Trophoblast cell (in vitro differentiated cells and primary cell): ENCODE measurements around the gene INAFM1.
A peak's percentile ranks its signal among the peaks of the same experiment; 100 is the strongest.

Experiments
- DNase-seq, 2 donors: peaks; one replicate each; pipeline ENCODE4 v3.0.0-alpha.2; 2016
- H2AFZ ChIP-seq: 2 replicates; pipeline ENCODE4 v1.6.1; 2013; ENCODE audit warnings: low read length, moderate library complexity, mild to moderate bottlenecking; ENCODE audit not compliant: insufficient read depth, poor library complexity
- H2AK5ac ChIP-seq: 2 replicates; pipeline ENCODE4 v1.6.1; 2013; ENCODE audit warnings: mild to moderate bottlenecking, low read length
- H2BK120ac ChIP-seq: 2 replicates; pipeline ENCODE4 v1.6.1; 2013; ENCODE audit warnings: low read length, mild to moderate bottlenecking, moderate library complexity; ENCODE audit not compliant: insufficient read depth, poor library complexity
- H2BK12ac ChIP-seq: 2 replicates; pipeline ENCODE4 v1.6.1; 2013; ENCODE audit warnings: mild to moderate bottlenecking, low read length, moderate library complexity
- H2BK5ac ChIP-seq: 2 replicates; pipeline ENCODE4 v1.6.1; 2013; ENCODE audit warnings: low read length, low read depth, moderate library complexity, mild to moderate bottlenecking; ENCODE audit not compliant: poor library complexity
- H3K14ac ChIP-seq: 2 replicates; pipeline ENCODE4 v1.6.1; 2013; ENCODE audit warnings: mild to moderate bottlenecking, low read length
- H3K18ac ChIP-seq: 2 replicates; pipeline ENCODE4 v1.6.1; 2013; ENCODE audit warnings: mild to moderate bottlenecking, low read length
- H3K23ac ChIP-seq: 2 replicates; pipeline ENCODE4 v1.6.1; 2013; ENCODE audit warnings: low read length
- H3K27ac ChIP-seq: 2 replicates; pipeline ENCODE4 v1.5.1; 2013; ENCODE audit warnings: low read depth, mild to moderate bottlenecking, inconsistent platforms, low read length, moderate library complexity
- H3K27me3 ChIP-seq: 2 replicates; pipeline ENCODE4 v1.6.1; 2013; ENCODE audit warnings: inconsistent platforms, mild to moderate bottlenecking, low read length, moderate library complexity; ENCODE audit not compliant: insufficient read depth
- H3K36me3 ChIP-seq, 2 experiments: 1 replicate in 1 of 2; 2 replicates in 1 of 2; pipeline ENCODE4 v1.6.1; 2013; ENCODE audit warnings: low read length in 2 of 2, mild to moderate bottlenecking in 2 of 2, moderate library complexity in 1 of 2; ENCODE audit not compliant: insufficient read depth in 2 of 2, control insufficient read depth in 1 of 2
- H3K4ac ChIP-seq: 2 replicates; pipeline ENCODE4 v1.6.1; 2013; ENCODE audit warnings: low read depth, mild to moderate bottlenecking, low read length, moderate library complexity
- H3K4me1 ChIP-seq, 2 experiments: 1 replicate in 1 of 2; 2 replicates in 1 of 2; pipeline ENCODE4 v1.6.1; 2013; ENCODE audit warnings: low read length in 2 of 2, mild to moderate bottlenecking in 2 of 2, moderate library complexity in 1 of 2; ENCODE audit not compliant: insufficient read depth in 2 of 2, control insufficient read depth in 1 of 2
- H3K4me2 ChIP-seq: 2 replicates; pipeline ENCODE4 v1.6.1; 2013; ENCODE audit warnings: inconsistent platforms, mild to moderate bottlenecking, low read length, moderate library complexity
- H3K4me3 ChIP-seq: 2 replicates; pipeline ENCODE4 v1.5.1; 2013; ENCODE audit warnings: mild to moderate bottlenecking, low read depth, low read length, inconsistent platforms
- H3K79me1 ChIP-seq: one replicate; pipeline ENCODE4 v1.6.1; 2013; ENCODE audit warnings: low read length
- H3K79me2 ChIP-seq: 2 replicates; pipeline ENCODE4 v1.6.1; 2013; ENCODE audit warnings: low read length, mild to moderate bottlenecking; ENCODE audit not compliant: control insufficient read depth, insufficient read depth, poor library complexity
- H3K9ac ChIP-seq: 2 replicates; pipeline ENCODE4 v1.6.1; 2013; ENCODE audit warnings: mild to moderate bottlenecking, low read length
- H3K9me3 ChIP-seq: 2 replicates; pipeline ENCODE4 v1.6.1; 2013; ENCODE audit warnings: low read depth, mild to moderate bottlenecking, control low read depth, inconsistent platforms, low read length; ENCODE audit not compliant: insufficient read depth
- H4K12ac ChIP-seq: 2 replicates; pipeline ENCODE4 v1.6.1; 2013; ENCODE audit warnings: low read depth, mild to moderate bottlenecking, low read length, moderate library complexity
- H4K8ac ChIP-seq: 2 replicates; pipeline ENCODE4 v1.6.1; 2013; ENCODE audit warnings: low read depth, mild to moderate bottlenecking, low read length, moderate library complexity
- H4K91ac ChIP-seq: one replicate; pipeline ENCODE4 v1.6.1; 2013; ENCODE audit warnings: low read depth, mild to moderate bottlenecking, low read length, moderate library complexity
- WGBS: extraction: QIAGEN DNeasy Blood & Tissue Kit; methylation state at CpG from one replicate; pipeline ENCODE4 v1.1.7; 2013; ENCODE audit warnings: missing lambda C conversion rate; ENCODE audit not compliant: insufficient read length, insufficient coverage; ENCODE audit errors: extremely low coverage; 5-methylcytosine and 5-hydroxymethylcytosine counted together

INAFM1 gene

DNA sequence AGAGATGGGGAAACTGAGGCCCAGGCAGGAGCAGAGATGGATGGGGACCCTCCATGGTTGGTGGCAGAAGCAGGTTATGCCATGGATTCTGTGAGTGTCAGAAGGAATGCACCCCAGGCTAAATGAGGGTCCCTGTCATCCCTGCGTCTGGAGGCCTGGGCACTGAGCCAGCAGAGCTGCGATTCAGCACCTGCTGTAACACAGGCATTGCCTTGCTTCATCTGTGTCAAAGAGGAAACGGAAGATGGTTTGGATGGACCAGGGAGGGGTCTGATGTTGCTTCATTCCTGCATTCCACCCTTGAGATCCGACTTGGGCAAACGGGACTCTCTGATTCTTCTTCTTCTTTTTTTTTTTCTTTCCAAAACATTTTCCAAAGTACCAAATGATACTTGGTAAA is 36.1 kb downstream of the INAFM1 start:
- no peaks in the 10 kb centered on the region for H3K9me3 ChIP-seq
- no peak overlapping the region for H3K4me3 ChIP-seq
- no peak overlapping the region for H4K91ac ChIP-seq
- H3K4me1 ChIP-seq = no peaks in the 10 kb centered on the region
- H2BK120ac ChIP-seq = no peak overlapping the region
- no peaks in the 10 kb centered on the region for H3K79me2 ChIP-seq
- H3K27ac ChIP-seq = no peak overlapping the region
- H3K9ac ChIP-seq = no peak overlapping the region
- H3K14ac ChIP-seq = no peak overlapping the region
- no peak overlapping the region for H2AFZ ChIP-seq
- H4K12ac ChIP-seq = no peak overlapping the region
- DNase-seq = peak; percentile 96 to 99
- no peak overlapping the region for H3K23ac ChIP-seq
- no peak overlapping the region for H3K18ac ChIP-seq
- no peak overlapping the region for H2AK5ac ChIP-seq
- H3K4me2 ChIP-seq = no peak overlapping the region
- WGBS = no CpG with 5 or more reads among the region's 5 CpGs
- H3K36me3 ChIP-seq = no peaks in the 10 kb centered on the region
- H3K4ac ChIP-seq = no peak overlapping the region
- no peaks in the 10 kb centered on the region for H3K27me3 ChIP-seq
- no peak overlapping the region for H2BK12ac ChIP-seq
- no peaks in the 10 kb centered on the region for H3K79me1 ChIP-seq
- H4K8ac ChIP-seq = no peak overlapping the region
- no peak overlapping the region for H2BK5ac ChIP-seq

DNA sequence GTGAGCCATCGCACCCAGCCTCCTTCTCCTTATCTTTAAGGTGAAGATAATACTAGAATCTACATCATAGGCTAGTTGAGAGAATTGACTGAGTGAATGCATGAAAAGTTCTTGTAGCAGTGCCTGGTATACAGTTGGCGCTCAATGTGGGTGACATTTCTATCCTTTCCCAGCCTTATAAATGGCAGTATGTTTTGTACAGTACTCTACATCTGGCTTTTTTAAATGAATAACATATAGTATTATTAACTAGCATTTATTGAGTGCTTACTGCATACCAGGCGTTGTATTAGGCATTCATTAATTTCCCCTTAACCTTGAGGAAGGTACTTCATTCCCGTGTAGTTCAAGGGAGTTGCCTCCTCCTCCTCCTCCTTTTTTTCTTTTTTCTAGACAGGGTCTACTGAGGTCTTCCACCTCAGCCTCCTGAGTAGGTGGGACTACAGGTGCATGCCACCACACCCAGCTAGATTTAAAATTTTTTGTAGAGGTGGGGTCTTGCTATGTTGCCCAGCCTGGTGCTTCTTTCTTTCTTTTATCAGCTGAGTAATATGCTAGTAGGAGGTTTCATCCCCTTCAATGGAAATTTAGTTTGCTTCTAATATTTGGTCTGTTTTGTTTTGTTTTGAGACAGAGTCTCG is 37.8 kb downstream of the INAFM1 start:
- DNase-seq = no peak
- H3K4me3 ChIP-seq = no peak overlapping the region
- no CpG with 5 or more reads among the region's 5 CpGs for WGBS
- no peak overlapping the region for H3K4ac ChIP-seq
- no peak overlapping the region for H2AK5ac ChIP-seq
- no peak overlapping the region for H3K9ac ChIP-seq
- no peak overlapping the region for H3K18ac ChIP-seq
- no peak overlapping the region for H3K27ac ChIP-seq
- H4K91ac ChIP-seq = no peak overlapping the region
- no peaks in the 10 kb centered on the region for H3K27me3 ChIP-seq
- no peaks in the 10 kb centered on the region for H3K79me2 ChIP-seq
- no peaks in the 10 kb centered on the region for H3K36me3 ChIP-seq
- no peak overlapping the region for H3K14ac ChIP-seq
- H2AFZ ChIP-seq = no peak overlapping the region
- H3K4me1 ChIP-seq = no peaks in the 10 kb centered on the region
- no peak overlapping the region for H4K12ac ChIP-seq
- H3K9me3 ChIP-seq = no peaks in the 10 kb centered on the region
- H3K4me2 ChIP-seq = no peak overlapping the region
- no peaks in the 10 kb centered on the region for H3K79me1 ChIP-seq
- no peak overlapping the region for H3K23ac ChIP-seq
- no peak overlapping the region for H2BK120ac ChIP-seq
- no peak overlapping the region for H2BK5ac ChIP-seq
- H4K8ac ChIP-seq = no peak overlapping the region
- no peak overlapping the region for H2BK12ac ChIP-seq

DNA sequence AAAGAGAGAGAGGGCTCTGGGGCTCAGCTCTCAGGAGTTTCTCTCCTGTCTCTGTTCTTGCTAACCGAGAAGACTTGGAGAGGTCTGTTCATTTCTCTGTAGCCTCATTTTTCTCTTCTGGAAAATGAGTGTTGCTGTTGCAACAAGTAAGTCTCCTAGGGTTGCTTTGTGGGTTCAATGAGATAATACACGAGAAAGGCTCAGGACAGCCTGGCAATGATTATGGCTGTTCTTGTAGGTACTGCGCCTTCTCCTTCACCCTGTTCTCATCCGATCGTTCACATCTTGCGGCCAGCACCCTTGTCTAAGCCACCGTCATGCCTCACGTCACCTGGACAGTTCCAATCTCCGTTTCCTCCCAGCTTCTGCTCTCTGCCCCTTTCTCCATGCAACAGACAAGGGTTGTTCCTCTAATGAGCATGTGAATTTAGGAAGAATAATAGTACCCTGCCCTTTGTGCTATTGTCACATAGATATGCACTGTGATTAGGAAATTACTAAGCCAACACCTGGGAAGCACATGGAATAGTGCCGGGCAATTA is 39.1 kb downstream of the INAFM1 start:
- no peaks in the 10 kb centered on the region for H3K79me1 ChIP-seq
- H3K27me3 ChIP-seq = no peaks in the 10 kb centered on the region
- no peaks in the 10 kb centered on the region for H3K79me2 ChIP-seq
- no peak overlapping the region for H3K18ac ChIP-seq
- H4K12ac ChIP-seq = no peak overlapping the region
- H4K8ac ChIP-seq = no peak overlapping the region
- no peak overlapping the region for H3K14ac ChIP-seq
- WGBS = no CpG with 5 or more reads among the region's 10 CpGs
- no peak overlapping the region for H4K91ac ChIP-seq
- H3K4ac ChIP-seq = no peak overlapping the region
- H2AFZ ChIP-seq = no peak overlapping the region
- no peak overlapping the region for H2AK5ac ChIP-seq
- H3K9ac ChIP-seq = no peak overlapping the region
- DNase-seq = no peak
- H3K23ac ChIP-seq = no peak overlapping the region
- H3K27ac ChIP-seq = no peak overlapping the region
- H2BK120ac ChIP-seq = no peak overlapping the region
- no peak overlapping the region for H2BK5ac ChIP-seq
- H3K9me3 ChIP-seq = no peaks in the 10 kb centered on the region
- no peak overlapping the region for H2BK12ac ChIP-seq
- no peaks in the 10 kb centered on the region for H3K36me3 ChIP-seq
- no peaks in the 10 kb centered on the region for H3K4me1 ChIP-seq
- H3K4me3 ChIP-seq = no peak overlapping the region
- no peak overlapping the region for H3K4me2 ChIP-seq

DNA sequence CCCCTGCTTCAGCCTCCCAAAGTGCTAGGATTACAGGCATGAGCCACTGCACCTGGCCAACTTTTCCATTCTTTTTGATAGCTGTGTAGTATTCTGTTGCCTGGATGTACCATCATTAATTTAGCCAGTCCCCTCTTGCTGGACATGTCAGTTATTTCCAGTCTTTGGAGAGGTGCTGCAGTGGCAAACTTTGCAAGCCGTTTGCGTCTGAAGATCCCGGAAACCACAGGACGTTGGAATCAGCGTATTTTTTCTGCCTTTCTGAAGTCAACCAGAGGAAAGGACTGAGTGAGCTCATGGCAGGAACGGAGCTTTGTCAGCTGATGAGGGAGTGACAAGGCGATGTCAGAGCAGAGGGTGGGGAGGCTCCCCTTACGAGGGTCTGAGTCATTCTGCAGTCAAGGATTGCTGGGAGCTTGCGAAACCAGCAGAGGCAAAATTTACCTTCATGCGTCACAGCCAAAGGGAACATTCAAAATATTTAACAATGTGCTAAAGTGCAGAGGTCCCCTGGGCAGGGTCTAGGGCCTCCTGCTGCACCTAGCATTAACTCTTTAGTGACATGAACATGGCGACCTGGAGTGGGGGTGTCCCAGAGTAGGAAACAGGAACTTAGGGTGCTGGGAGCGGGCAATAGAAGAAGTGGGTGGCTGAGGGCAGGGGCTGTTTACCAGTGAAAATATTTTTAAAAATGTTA is 40.6 kb downstream of the INAFM1 start:
- WGBS = no CpG with 5 or more reads among the region's 12 CpGs
- H2AFZ ChIP-seq = no peak overlapping the region

More for the DNA sequence above, 40.6 kb downstream of the INAFM1 start:
- Histone ChIP-seq H3K4me2 (no peak overlapping the region), H4K12ac (no peak overlapping the region), H3K18ac (no peak overlapping the region), H3K79me2 (no peaks in the 10 kb centered on the region), H3K4me3 (no peak overlapping the region), H3K4ac (no peak overlapping the region), H2BK5ac (no peak overlapping the region), H4K8ac (no peak overlapping the region), H4K91ac (no peak overlapping the region), H3K27ac (no peak overlapping the region), H2AK5ac (no peak overlapping the region), H2BK12ac (no peak overlapping the region), H3K79me1 (no peaks in the 10 kb centered on the region), H3K36me3 (no peaks in the 10 kb centered on the region), H2BK120ac (no peak overlapping the region), H3K4me1 (no peaks in the 10 kb centered on the region), H3K9me3 (peaks cover 2% of the 10 kb centered on the region), H3K14ac (no peak overlapping the region), H3K27me3 (no peaks in the 10 kb centered on the region), H3K9ac (no peak overlapping the region), H3K23ac (no peak overlapping the region)
- peak; percentile 98 to 99 for DNase-seq
